Hepatocyte (in vitro differentiated cells): ENCODE results near the gene APBB2. TPM values are rescaled to one million over a fixed set of nuclear protein-coding genes. Genes with fewer than 3 reads are reported as not detected.

Experiments used
- DNase-seq: peaks from one replicate; pipeline ENCODE4 v3.0.0-alpha.2; 2016; ENCODE audit warnings: low spot score
- H2AFZ ChIP-seq: fragments of 200-600 bp; sonication (generic); 2 replicates; pipeline ENCODE4 v1.6.0; 2016; ENCODE audit warnings: antibody characterized with exemption, mild to moderate bottlenecking
- H3K27ac ChIP-seq: fragments of 200-600 bp; sonication (generic); 2 replicates; pipeline ENCODE4 v1.5.1; 2016; ENCODE audit warnings: mild to moderate bottlenecking
- H3K27me3 ChIP-seq: fragments of 200-600 bp; sonication (generic); 2 replicates; pipeline ENCODE4 v1.6.1; 2016
- H3K36me3 ChIP-seq: fragments of 200-600 bp; sonication (generic); replicated peaks from 2 replicates; pipeline ENCODE4 v1.5.1; 2016; ENCODE audit warnings: low read depth; ENCODE audit not compliant: insufficient read depth
- H3K4me1 ChIP-seq: fragments of 200-600 bp; sonication (generic); 2 replicates; pipeline ENCODE4 v1.5.1; 2016; ENCODE audit warnings: mild to moderate bottlenecking, moderate library complexity; ENCODE audit not compliant: insufficient read depth
- H3K4me2 ChIP-seq: fragments of 200-600 bp; sonication (generic); 2 replicates; pipeline ENCODE4 v1.6.0; 2016
- H3K4me3 ChIP-seq: fragments of 200-600 bp; sonication (generic); 2 replicates; pipeline ENCODE4 v1.5.1; 2016; ENCODE audit warnings: mild to moderate bottlenecking
- H3K79me2 ChIP-seq: fragments of 200-600 bp; sonication (generic); 2 replicates; pipeline ENCODE4 v1.6.0; 2017; ENCODE audit warnings: mild to moderate bottlenecking
- H3K9me2 ChIP-seq: fragments of 200-600 bp; sonication (generic); replicated peaks from 2 replicates; pipeline ENCODE4 v1.6.0; 2017; ENCODE audit warnings: mild to moderate bottlenecking; ENCODE audit not compliant: insufficient read depth
- H3K9me3 ChIP-seq: fragments of 200-600 bp; sonication (generic); 2 replicates; pipeline ENCODE4 v1.5.1; 2016; ENCODE audit warnings: low read depth, mild to moderate bottlenecking
- H4K20me1 ChIP-seq: fragments of 200-600 bp; sonication (generic); 2 replicates; pipeline ENCODE4 v1.6.0; 2016; ENCODE audit warnings: mild to moderate bottlenecking; ENCODE audit not compliant: insufficient read depth, poor library complexity, severe bottlenecking
- EZH2 ChIP-seq: fragments of 200-600 bp; sonication (generic); IDR thresholded peaks from 2 replicates; pipeline ENCODE4 v1.6.1; 2016; ENCODE audit warnings: antibody characterized with exemption, mild to moderate bottlenecking, borderline replicate concordance
- EZH2phosphoT487 ChIP-seq: fragments of 200-600 bp; sonication (generic); IDR thresholded peaks from one replicate; pipeline ENCODE4 v1.6.1; 2018; ENCODE audit warnings: antibody characterized with exemption, mild to moderate bottlenecking, low read depth, moderate library complexity; ENCODE audit not compliant: unreplicated experiment, severe bottlenecking
- WGBS: methylation state at CpG from one replicate; pipeline ENCODE4 v1.1.6; 2016; ENCODE audit warnings: low lambda C conversion rate; ENCODE audit errors: missing lambda C conversion rate; 5-methylcytosine and 5-hydroxymethylcytosine counted together
- polyA plus RNA-seq: library from polyadenylated mRNA; unstranded; fragments of >200 nt; fragmentation: Nextera tagmentation; extraction: Ambion mirVana; gene quantifications from 2 replicates; pipeline ENCODE4 v1.2.1, GENCODE V29; 2016
- total RNA-seq: library from RNA; depleted of rRNA; stranded (reverse); fragments of >200 nt; gene quantifications from 2 replicates; pipeline ENCODE4 v1.2.3, GENCODE V29; 2014
- TF ChIP-seq, protein P1 (sequence below): fragments of 200-600 bp; sonication (generic); IDR thresholded peaks from 2 replicates; pipeline ENCODE4 v1.5.1; 2016; ENCODE audit warnings: antibody characterized with exemption, mild to moderate bottlenecking; ENCODE audit not compliant: poor library complexity

APBB2 gene
- total and polyA plus RNA-seq, 2 experiments from 2014 or later: 23.4 to 47.5 TPM

DNA sequence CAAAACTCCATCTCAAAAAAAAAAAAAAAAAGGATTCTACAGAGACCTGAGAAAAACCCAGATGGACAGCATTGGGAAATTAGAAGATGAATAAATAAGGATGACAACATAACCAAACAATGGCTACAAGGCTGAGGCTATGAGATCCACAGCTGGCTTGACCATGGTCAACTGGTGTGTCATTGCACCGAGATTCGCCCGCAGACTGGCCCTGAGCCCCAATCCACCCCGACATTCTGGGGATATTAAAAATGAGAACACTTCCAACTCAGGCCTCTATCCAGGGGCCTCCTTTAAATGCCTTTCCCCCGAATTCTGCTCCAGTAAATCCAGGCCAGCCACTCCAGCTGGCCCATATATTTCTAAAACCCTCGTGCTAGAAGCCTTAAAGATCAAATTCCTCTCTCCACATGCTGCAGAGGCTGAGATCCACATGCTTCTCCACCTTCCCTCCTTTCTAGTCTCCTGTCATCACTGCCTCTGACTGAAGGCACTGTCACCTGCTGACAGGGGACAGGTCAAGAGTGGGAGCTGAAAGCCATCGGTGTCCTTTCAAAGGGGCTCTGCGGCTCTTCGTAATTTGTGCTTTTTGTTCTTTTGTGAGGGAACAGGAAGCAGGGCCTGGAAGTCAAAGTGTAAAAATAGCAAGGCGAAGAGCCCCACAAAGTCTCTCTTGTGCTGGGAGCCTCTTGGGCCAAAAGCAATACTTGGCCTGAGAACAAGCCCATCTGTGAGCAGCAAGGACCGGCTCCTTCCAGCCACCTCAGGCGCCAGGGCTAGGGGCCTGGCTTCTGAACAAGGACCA, 260.9 kb downstream of the APBB2 start:
- H3K79me2 ChIP-seq: no peaks in the 10 kb centered on the region
- WGBS: 88% methylated on average over 12 of the region's 12 CpGs
- H3K9me2 ChIP-seq: no peaks in the 10 kb centered on the region
- no peak overlapping the region for H3K4me3 ChIP-seq
- no peaks in the 10 kb centered on the region for H3K27me3 ChIP-seq
- H3K36me3 ChIP-seq: no peaks in the 10 kb centered on the region
- no peak overlapping the region for H3K4me2 ChIP-seq
- no peaks in the 10 kb centered on the region for H3K4me1 ChIP-seq
- no peak overlapping the region for H3K27ac ChIP-seq
- no peak for DNase-seq
- no peak overlapping the region for H2AFZ ChIP-seq
- no peaks in the 10 kb centered on the region for H3K9me3 ChIP-seq
- TF ChIP-seq, protein P1, sequence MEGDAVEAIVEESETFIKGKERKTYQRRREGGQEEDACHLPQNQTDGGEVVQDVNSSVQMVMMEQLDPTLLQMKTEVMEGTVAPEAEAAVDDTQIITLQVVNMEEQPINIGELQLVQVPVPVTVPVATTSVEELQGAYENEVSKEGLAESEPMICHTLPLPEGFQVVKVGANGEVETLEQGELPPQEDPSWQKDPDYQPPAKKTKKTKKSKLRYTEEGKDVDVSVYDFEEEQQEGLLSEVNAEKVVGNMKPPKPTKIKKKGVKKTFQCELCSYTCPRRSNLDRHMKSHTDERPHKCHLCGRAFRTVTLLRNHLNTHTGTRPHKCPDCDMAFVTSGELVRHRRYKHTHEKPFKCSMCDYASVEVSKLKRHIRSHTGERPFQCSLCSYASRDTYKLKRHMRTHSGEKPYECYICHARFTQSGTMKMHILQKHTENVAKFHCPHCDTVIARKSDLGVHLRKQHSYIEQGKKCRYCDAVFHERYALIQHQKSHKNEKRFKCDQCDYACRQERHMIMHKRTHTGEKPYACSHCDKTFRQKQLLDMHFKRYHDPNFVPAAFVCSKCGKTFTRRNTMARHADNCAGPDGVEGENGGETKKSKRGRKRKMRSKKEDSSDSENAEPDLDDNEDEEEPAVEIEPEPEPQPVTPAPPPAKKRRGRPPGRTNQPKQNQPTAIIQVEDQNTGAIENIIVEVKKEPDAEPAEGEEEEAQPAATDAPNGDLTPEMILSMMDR: no peak
- TF ChIP-seq EZH2phosphoT487 (no peak), EZH2 (no peak)
- H4K20me1 ChIP-seq: no peaks in the 10 kb centered on the region

DNA sequence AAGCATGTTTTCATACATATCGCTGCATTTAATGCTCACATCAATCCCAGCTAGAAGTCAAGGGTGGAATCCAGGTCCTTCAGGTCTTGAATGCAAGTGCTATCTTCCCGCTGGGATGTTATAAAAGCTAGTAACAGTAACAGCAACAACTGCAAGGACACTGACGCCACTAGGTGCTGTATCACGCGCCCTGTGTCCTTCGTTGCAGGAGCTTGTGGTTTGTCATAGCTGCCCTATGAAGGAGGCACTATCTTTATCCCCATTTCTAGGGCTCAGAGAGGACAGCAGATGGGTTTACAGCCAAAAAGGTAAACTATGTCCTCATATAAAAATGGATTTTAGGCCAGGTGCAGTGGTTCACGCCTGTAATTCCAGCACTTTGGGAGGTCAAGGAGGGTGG, 261.7 kb downstream of the APBB2 start:
- Histone ChIP-seq H3K4me2 (no peak overlapping the region), H4K20me1 (no peaks in the 10 kb centered on the region), H3K27me3 (no peaks in the 10 kb centered on the region), H3K36me3 (no peaks in the 10 kb centered on the region), H3K9me3 (no peaks in the 10 kb centered on the region), H3K27ac (no peak overlapping the region), H3K9me2 (no peaks in the 10 kb centered on the region), H3K4me1 (no peaks in the 10 kb centered on the region), H3K4me3 (no peak overlapping the region), H3K79me2 (no peaks in the 10 kb centered on the region), H2AFZ (no peak overlapping the region)
- no peak for DNase-seq
- TF ChIP-seq EZH2 (no peak), EZH2phosphoT487 (no peak)
- TF ChIP-seq, protein P1: no peak
- 99% methylated on average over 7 of the region's 7 CpGs for WGBS

GRCh38 chr4:40952217-40952616, 262.1 kb downstream of the APBB2 start:
- Histone ChIP-seq H4K20me1 (no peaks in the 10 kb centered on the region), H3K27ac (no peak overlapping the region), H3K4me3 (no peak overlapping the region), H3K36me3 (no peaks in the 10 kb centered on the region), H3K9me3 (no peaks in the 10 kb centered on the region), H3K27me3 (no peaks in the 10 kb centered on the region), H3K79me2 (no peaks in the 10 kb centered on the region), H3K9me2 (no peaks in the 10 kb centered on the region), H3K4me2 (no peak overlapping the region), H3K4me1 (no peaks in the 10 kb centered on the region), H2AFZ (no peak overlapping the region)
- DNase-seq: no peak
- no peak for TF ChIP-seq EZH2
- 96% methylated on average over 4 of the region's 4 CpGs for WGBS

- H3K9me3 ChIP-seq: no peaks in the 10 kb centered on the region
- DNase-seq: no peak
- H4K20me1 ChIP-seq: no peaks in the 10 kb centered on the region
- TF ChIP-seq EZH2: no peak
- TF ChIP-seq EZH2phosphoT487: no peak
- TF ChIP-seq, protein P1: no peak
- H2AFZ ChIP-seq: no peak overlapping the region
- H3K36me3 ChIP-seq: no peaks in the 10 kb centered on the region
- no peak overlapping the region for H3K4me3 ChIP-seq
- no peak overlapping the region for H3K27ac ChIP-seq
- H3K9me2 ChIP-seq: no peaks in the 10 kb centered on the region
- no peaks in the 10 kb centered on the region for H3K27me3 ChIP-seq
- no peaks in the 10 kb centered on the region for H3K79me2 ChIP-seq
- no peaks in the 10 kb centered on the region for H3K4me1 ChIP-seq
- 96% methylated on average over 5 of the region's 5 CpGs for WGBS
- no peak overlapping the region for H3K4me2 ChIP-seq
Observed at GRCh38 chr4:40951026-40951425, 263.3 kb downstream of the APBB2 start.
